HG02623 (cell line): ENCODE results near the gene PKD1L1.
A peak's percentile ranks its signal among the peaks of the same experiment; 100 is the strongest.
"Not testable (repeated sequence)": the region's sequence is repeated elsewhere in the genome, so short reads cannot be mapped to it uniquely, and the experiment has no call there.

Experiments used
- ATAC-seq: cut with Tn5 transposase; IDR thresholded peaks from one replicate; pipeline ENCODE4 v1.9.1; 2021; ENCODE audit warnings: moderate library complexity; ENCODE audit not compliant: unreplicated experiment

PKD1L1 gene

GRCh38 chr7:47957156-47957555, 8.9 kb upstream of the PKD1L1 start:
- no peak for ATAC-seq

GRCh38 chr7:47956220-47956619, 8.0 kb upstream of the PKD1L1 start:
- no peak for ATAC-seq

- no peak for ATAC-seq
Measured at GRCh38 chr7:47954231-47954911, 6.1 kb upstream of the PKD1L1 start.

- no peak for ATAC-seq
Measured at GRCh38 chr7:47953822-47954221, 5.6 kb upstream of the PKD1L1 start.

GRCh38 chr7:47952224-47952623, 4.0 kb upstream of the PKD1L1 start:
- ATAC-seq = no peak

GRCh38 chr7:47951374-47951773, 3.1 kb upstream of the PKD1L1 start:
- no peak for ATAC-seq

- ATAC-seq = no peak
Measured at GRCh38 chr7:47950714-47951113, 2.4 kb upstream of the PKD1L1 start.

- ATAC-seq = no peak
Measured at GRCh38 chr7:47949703-47950102, 1.4 kb upstream of the PKD1L1 start.

GRCh38 chr7:47947355-47947749, 914 bp downstream of the PKD1L1 start:
- ATAC-seq = no peak

GRCh38 chr7:47946581-47947354, 1.5 kb downstream of the PKD1L1 start:
- no peak for ATAC-seq

GRCh38 chr7:47945261-47946015, 2.8 kb downstream of the PKD1L1 start:
- peak; percentile 53 for ATAC-seq

GRCh38 chr7:47944536-47945260, 3.6 kb downstream of the PKD1L1 start:
- no peak for ATAC-seq

- no peak for ATAC-seq
Measured at GRCh38 chr7:47943676-47944474, 4.4 kb downstream of the PKD1L1 start.

- ATAC-seq = not testable (repeated sequence)
Measured at GRCh38 chr7:47942651-47943050, 5.6 kb downstream of the PKD1L1 start.

GRCh38 chr7:47942132-47942531, 6.1 kb downstream of the PKD1L1 start:
- no peak for ATAC-seq

GRCh38 chr7:47941136-47941844, 7.0 kb downstream of the PKD1L1 start:
- no peak for ATAC-seq

- ATAC-seq = no peak
Measured at GRCh38 chr7:47940088-47941013, 7.9 kb downstream of the PKD1L1 start.

GRCh38 chr7:47939425-47940036, 8.7 kb downstream of the PKD1L1 start:
- ATAC-seq = no peak
